GM12878 (cell line): Measurements from ENCODE around the gene TEX51. TPM values are rescaled to one million over a fixed set of nuclear protein-coding genes. Genes with fewer than 3 reads are reported as not detected.

Source experiments
- ATAC-seq: fragments of 200-7000 bp; cut with Tn5 transposase; 3 replicates; pipeline ENCODE4 v1.9.1; 2020; ENCODE audit warnings: mild to moderate bottlenecking, moderate library complexity
- BruUV-seq: library from RNA; stranded (reverse); fragments of 400-500 nt; replicated peaks from 2 replicates; lab custom pipeline; 2021; lab: Mats Ljungman, UMichigan
- CTCF ChIA-PET: fragments of 300-600 bp; sonication (Branson Sonifier 250); formaldehyde crosslinking; extraction: SDS; loops from one replicate; lab custom pipeline; 2021; ENCODE audit warnings: inconsistent platforms; lab: Yijun Ruan, JAX
- POLR2A ChIA-PET: fragments of 350-600 bp; formaldehyde crosslinking; extraction: SDS; loops from one replicate; lab custom pipeline; 2021; ENCODE audit warnings: inconsistent platforms; lab: Charles Lee
- RAD21 ChIA-PET: fragments of 300-600 bp; sonication (Branson Sonifier 250); formaldehyde crosslinking; loops from one replicate; lab custom pipeline; 2023; ENCODE audit warnings: antibody characterized with exemption; ENCODE audit not compliant: unreplicated experiment; lab: Charles Lee
- SMC1A ChIA-PET: fragments of 300-600 bp; sonication (Branson Sonifier 250); formaldehyde crosslinking; loops from one replicate; lab custom pipeline; 2023; ENCODE audit not compliant: unreplicated experiment, uncharacterized antibody; lab: Charles Lee
- DNase-seq: peaks from one replicate; pipeline ENCODE4 v3.0.0-alpha.2; 2011; ENCODE audit warnings: low read depth, low spot score
- FAIRE-seq: peaks from 3 replicates; lab custom pipeline; 2011; peaks lifted over from hg19 to GRCh38; lab: Jason Lieb, UNC
- H2AFZ ChIP-seq: 2 replicates; pipeline ENCODE4 v1.6.0; 2011; ENCODE audit warnings: low read depth, low read length, control low read depth; ENCODE audit not compliant: control insufficient read depth
- H3K27ac ChIP-seq: 2 replicates; pipeline ENCODE4 v1.5.1; 2011; ENCODE audit warnings: control low read depth; ENCODE audit not compliant: control insufficient read depth, insufficient read depth
- H3K27me3 ChIP-seq, 2 experiments: replicated peaks in 1 of 2; 2 replicates each; pipeline versions ENCODE4 v1.6.0 to v1.6.1; 2011; ENCODE audit warnings: low read length in 1 of 2; ENCODE audit not compliant: control insufficient read depth in 2 of 2, insufficient read depth in 2 of 2
- H3K36me3 ChIP-seq, 2 experiments: 2 replicates each; pipeline ENCODE4 v1.5.1; 2011; ENCODE audit warnings: low read length in 1 of 2; ENCODE audit not compliant: control insufficient read depth in 2 of 2, insufficient read depth in 2 of 2
- H3K4me1 ChIP-seq: 2 replicates; pipeline ENCODE4 v1.6.1; 2011; ENCODE audit warnings: mild to moderate bottlenecking, low read length, moderate library complexity, mixed read lengths; ENCODE audit not compliant: control insufficient read depth, insufficient read depth
- H3K4me2 ChIP-seq: 2 replicates; pipeline ENCODE4 v1.6.0; 2011; ENCODE audit warnings: control low read depth; ENCODE audit not compliant: control insufficient read depth, insufficient read depth
- H3K4me3 ChIP-seq: fragments of 200-600 bp; sonication (generic); 2 replicates; pipeline ENCODE4 v1.5.1; 2016
- H3K79me2 ChIP-seq: 2 replicates; pipeline ENCODE4 v1.6.0; 2011; ENCODE audit warnings: low read length; ENCODE audit not compliant: control insufficient read depth, insufficient read depth
- H3K9ac ChIP-seq: 2 replicates; pipeline ENCODE4 v1.8.0; 2011; ENCODE audit warnings: low read length, control low read depth, mixed read lengths; ENCODE audit not compliant: control insufficient read depth, insufficient read depth
- H3K9me3 ChIP-seq: replicated peaks from 3 replicates; pipeline ENCODE4 v1.5.1; 2011; ENCODE audit warnings: mild to moderate bottlenecking, low read length; ENCODE audit not compliant: control insufficient read depth, insufficient read depth
- H4K20me1 ChIP-seq: 2 replicates; pipeline ENCODE4 v1.6.0; 2011; ENCODE audit not compliant: control insufficient read depth, insufficient read depth
- DPF2 ChIP-seq: fragments of 450-650 bp; IDR thresholded peaks from 2 replicates; pipeline ENCODE4 v1.6.1; 2017; ENCODE audit warnings: mild to moderate bottlenecking
- GABPA ChIP-seq: IDR thresholded peaks from 2 replicates; pipeline ENCODE4 v1.6.1; 2014; ENCODE audit warnings: antibody characterized with exemption, low read depth, mild to moderate bottlenecking, inconsistent platforms
- HDGF ChIP-seq: fragments of 450-650 bp; IDR thresholded peaks from 2 replicates; pipeline ENCODE4 v1.6.1; 2016; ENCODE audit warnings: antibody characterized with exemption
- IRF3 ChIP-seq: fragments of 450-650 bp; IDR thresholded peaks from 2 replicates; pipeline ENCODE4 v1.6.1; 2014; ENCODE audit warnings: mild to moderate bottlenecking
- MXI1 ChIP-seq: fragments of 150-350 bp; IDR thresholded peaks from 2 replicates; pipeline ENCODE4 v1.6.1; 2011; ENCODE audit warnings: low read depth, mild to moderate bottlenecking, inconsistent platforms, low read length, improper control_type of control experiment
- NFXL1 ChIP-seq: fragments of 450-650 bp; IDR thresholded peaks from 2 replicates; pipeline ENCODE4 v1.6.1; 2017; ENCODE audit warnings: antibody characterized with exemption, mild to moderate bottlenecking, borderline replicate concordance
- RB1 ChIP-seq: fragments of 450-650 bp; formaldehyde crosslinking; IDR thresholded peaks from 2 replicates; pipeline ENCODE4 v1.6.1; 2017; ENCODE audit warnings: mild to moderate bottlenecking, borderline replicate concordance
- RELA ChIP-seq: fragments of 450-650 bp; IDR thresholded peaks from 2 replicates; pipeline ENCODE4 v1.8.0; 2014; ENCODE audit warnings: borderline replicate concordance; ENCODE audit not compliant: partially characterized antibody
- ZNF274 ChIP-seq: IDR thresholded peaks from one replicate; pipeline ENCODE4 v1.8.0; 2011; ENCODE audit not compliant: insufficient read length, insufficient read depth
- WGBS: methylation state at CpG from one replicate; pipeline ENCODE4 v1.1.6; 2016; ENCODE audit warnings: low lambda C conversion rate; ENCODE audit not compliant: insufficient replicate concordance, insufficient coverage; ENCODE audit errors: missing lambda C conversion rate; 5-methylcytosine and 5-hydroxymethylcytosine counted together
- in situ Hi-C: fragments of 300-500 bp; cut with MboI; formaldehyde crosslinking; loops from 9 replicates; pipeline ENCODE4 v1.14.3; 2018; ENCODE audit warnings: mixed read lengths
- intact Hi-C: fragments of 100-400 bp; cut with micrococcal nuclease; formaldehyde crosslinking; loops from one replicate; pipeline ENCODE4 v1.14.2; 2022; ENCODE audit not compliant: unreplicated experiment
- polyA plus RNA-seq, 11 experiments: library from polyadenylated mRNA; depleted of rRNA in 4 of 11; unstranded in 6 of 11; stranded (reverse) in 5 of 11; fragments of >200 nt; fragmentation: Nextera tagmentation in 4 of 11; fragmentation: Illumina TruSeq in 1 of 11; extraction: Ambion mirVana in 4 of 11; extraction: Trizol in 1 of 11; gene quantifications; 1 replicate in 1 of 11; 2 replicates in 10 of 11; pipeline versions ENCODE4 v1.2.1 to v1.2.3, GENCODE V29; 2011 to 2016; ENCODE audit warnings: inconsistent platforms in 2 of 11, missing spikeins in 2 of 11, low read depth in 1 of 11
- total RNA-seq, 4 experiments: library from RNA; depleted of rRNA in 3 of 4; stranded (reverse); fragments of >200 nt in 3 of 4; fragmentation: Illumina TruSeq in 1 of 4; extraction: Trizol in 1 of 4; gene quantifications; 2 replicates each; pipeline versions ENCODE4 v1.2.1 to v1.2.3, GENCODE V29; 2013 to 2021

Gene TEX51
- total and polyA plus RNA-seq, 10 of the 15 experiments (the other 5 are each of a cell fraction or from before 2014, with no cell fraction given) = not detected

- DNase-seq (no peak), FAIRE-seq (no peak), ATAC-seq (no peak)
- ChIA-PET SMC1A (no interaction called here), CTCF (interaction anchor here (1.1 kb wide), 1 partner anchor 40 kb away, joined by 3 read pairs; no protein-coding TSS in a partner anchor), POLR2A (no interaction called here), RAD21 (no interaction called here)
- Histone ChIP-seq H3K9me3 (no peaks in the 10 kb centered on the region), H3K4me3 (no peak overlapping the region), H2AFZ (no peak overlapping the region), H3K27me3 (no peaks in the 10 kb centered on the region; a peak in 1 of 4 replicates), H3K79me2 (no peaks in the 10 kb centered on the region), H4K20me1 (no peaks in the 10 kb centered on the region), H3K36me3 (no peaks in the 10 kb centered on the region), H3K27ac (no peak overlapping the region), H3K4me1 (no peaks in the 10 kb centered on the region), H3K9ac (no peak overlapping the region), H3K4me2 (no peak overlapping the region)
- 24% methylated on average over 5 of the region's 5 CpGs for WGBS
- intact Hi-C loops = no loop called here
- in situ Hi-C loops = no loop called here
- BruUV-seq = no TSS peak
- TF ChIP-seq RB1 (no peak), IRF3 (no peak), DPF2 (no peak), RELA (no peak), NFXL1 (no peak), ZNF274 (no peak), GABPA (no peak), MXI1 (no peak), HDGF (no peak)
- TF ChIP-seq, all 136 proteins: peak for 0
These were observed 32.4 kb downstream of the TEX51 start for GRCh38 chr2:126930970-126931590.
